GM23248 (cell line): ENCODE measurements around the gene OR3A3.

Experiments used
- EZH2 ChIP-seq: fragments of 200-600 bp; sonication (generic); IDR thresholded peaks from 2 replicates; pipeline ENCODE4 v1.6.1; 2018; ENCODE audit warnings: antibody characterized with exemption, mild to moderate bottlenecking; ENCODE audit not compliant: insufficient read depth, poor library complexity, severe bottlenecking
- EZH2phosphoT487 ChIP-seq: fragments of 200-600 bp; sonication (generic); IDR thresholded peaks from 2 replicates; pipeline ENCODE4 v1.6.1; 2018; ENCODE audit warnings: antibody characterized with exemption, moderate library complexity, mild to moderate bottlenecking, low read depth; ENCODE audit not compliant: insufficient read depth

- TF ChIP-seq EZH2phosphoT487: no peak
- no peak for TF ChIP-seq EZH2
These were observed 11.1 kb upstream of the OR3A3 start for GRCh38 chr17:3400055-3400454.
